Neural cell (in vitro differentiated cells): ENCODE measurements around the gene C11orf21.

ENCODE experiments used
- EP300 ChIP-seq: fragments of 450-650 bp; conservative IDR thresholded peaks from 2 replicates; pipeline ENCODE4 v1.6.1; 2014; ENCODE audit warnings: antibody characterized with exemption, mild to moderate bottlenecking, moderate library complexity; ENCODE audit not compliant: poor library complexity, severe bottlenecking
- EZH2 ChIP-seq: fragments of 200-600, 300-800 bp; shearing (Covaris generic), sonication (generic); IDR thresholded peaks from 2 replicates; pipeline ENCODE4 v1.6.1; 2014; ENCODE audit warnings: antibody characterized with exemption, low read length, borderline replicate concordance, mild to moderate bottlenecking; ENCODE audit not compliant: insufficient read depth, poor library complexity, severe bottlenecking
- MXI1 ChIP-seq: fragments of 450-650 bp; conservative IDR thresholded peaks from 2 replicates; pipeline ENCODE4 v1.6.1; 2014; ENCODE audit warnings: antibody characterized with exemption, mild to moderate bottlenecking; ENCODE audit not compliant: poor library complexity, severe bottlenecking
- POLR2AphosphoS5 ChIP-seq: IDR thresholded peaks from 2 replicates; pipeline ENCODE4 v1.6.1; 2012
- RAD21 ChIP-seq: fragments of 450-650 bp; conservative IDR thresholded peaks from 2 replicates; pipeline ENCODE4 v1.6.1; 2014; ENCODE audit warnings: antibody characterized with exemption, mild to moderate bottlenecking, moderate library complexity
- TAF1 ChIP-seq: IDR thresholded peaks from 2 replicates; pipeline ENCODE4 v1.6.1; 2012; ENCODE audit warnings: low read depth
- TF ChIP-seq, protein P1 (sequence below): fragments of 450-650 bp; IDR thresholded peaks from 2 replicates; pipeline ENCODE4 v1.5.1; 2014; ENCODE audit warnings: antibody characterized with exemption, mild to moderate bottlenecking, moderate library complexity; ENCODE audit not compliant: poor library complexity, severe bottlenecking

DNA sequence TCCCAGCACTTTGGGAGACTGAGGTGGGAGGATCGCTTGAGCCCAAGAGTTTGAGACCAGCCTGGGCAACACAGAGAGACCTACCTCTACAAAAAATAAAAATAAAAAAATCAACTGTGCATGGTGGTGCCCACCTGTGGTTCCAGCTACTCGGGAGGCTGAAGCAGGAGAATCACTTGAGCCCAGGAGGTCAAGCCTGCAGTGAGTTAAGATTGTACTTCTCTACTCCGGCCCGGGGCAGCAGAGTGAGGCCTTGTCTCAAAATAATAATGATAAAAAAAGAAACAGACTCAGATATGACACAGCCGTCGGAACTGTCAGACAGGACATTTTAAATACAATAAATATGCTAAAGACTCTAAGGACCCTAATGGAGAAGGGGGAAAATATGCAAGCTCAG, 49.7 kb downstream of the C11orf21 start:
- TF ChIP-seq RAD21, result no peak
- TF ChIP-seq, protein P1, sequence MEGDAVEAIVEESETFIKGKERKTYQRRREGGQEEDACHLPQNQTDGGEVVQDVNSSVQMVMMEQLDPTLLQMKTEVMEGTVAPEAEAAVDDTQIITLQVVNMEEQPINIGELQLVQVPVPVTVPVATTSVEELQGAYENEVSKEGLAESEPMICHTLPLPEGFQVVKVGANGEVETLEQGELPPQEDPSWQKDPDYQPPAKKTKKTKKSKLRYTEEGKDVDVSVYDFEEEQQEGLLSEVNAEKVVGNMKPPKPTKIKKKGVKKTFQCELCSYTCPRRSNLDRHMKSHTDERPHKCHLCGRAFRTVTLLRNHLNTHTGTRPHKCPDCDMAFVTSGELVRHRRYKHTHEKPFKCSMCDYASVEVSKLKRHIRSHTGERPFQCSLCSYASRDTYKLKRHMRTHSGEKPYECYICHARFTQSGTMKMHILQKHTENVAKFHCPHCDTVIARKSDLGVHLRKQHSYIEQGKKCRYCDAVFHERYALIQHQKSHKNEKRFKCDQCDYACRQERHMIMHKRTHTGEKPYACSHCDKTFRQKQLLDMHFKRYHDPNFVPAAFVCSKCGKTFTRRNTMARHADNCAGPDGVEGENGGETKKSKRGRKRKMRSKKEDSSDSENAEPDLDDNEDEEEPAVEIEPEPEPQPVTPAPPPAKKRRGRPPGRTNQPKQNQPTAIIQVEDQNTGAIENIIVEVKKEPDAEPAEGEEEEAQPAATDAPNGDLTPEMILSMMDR, result no peak
- no peak for TF ChIP-seq EZH2
- no peak for TF ChIP-seq EP300
- TF ChIP-seq POLR2AphosphoS5, result no peak
- TF ChIP-seq MXI1, result no peak
- no peak for TF ChIP-seq TAF1
